ES-I3 (cell line): ENCODE data around the gene KCNA5.

Experiments used
- H3K36me3 ChIP-seq: 2 replicates; pipeline ENCODE4 v1.6.1; 2013; ENCODE audit warnings: mild to moderate bottlenecking, low read length, control low read depth, moderate library complexity; ENCODE audit not compliant: insufficient read depth
- H3K4me1 ChIP-seq: 2 replicates; pipeline ENCODE4 v1.6.1; 2013; ENCODE audit warnings: mild to moderate bottlenecking, control low read depth, low read length; ENCODE audit not compliant: insufficient read depth
- H3K9ac ChIP-seq: 2 replicates; pipeline ENCODE4 v1.6.1; 2013; ENCODE audit warnings: low read depth, mild to moderate bottlenecking, low read length, moderate library complexity
- H3K9me3 ChIP-seq: 2 replicates; pipeline ENCODE4 v1.6.1; 2013; ENCODE audit warnings: mild to moderate bottlenecking, low read length, moderate library complexity; ENCODE audit not compliant: control insufficient read depth, insufficient read depth

Gene KCNA5

GRCh38 chr12:5083955-5084849 lies 40.5 kb downstream of the KCNA5 start:
- Histone ChIP-seq H3K36me3 (no peaks in the 10 kb centered on the region), H3K4me1 (no peaks in the 10 kb centered on the region), H3K9ac (no peak overlapping the region), H3K9me3 (no peaks in the 10 kb centered on the region)

GRCh38 chr12:5085896-5086295 lies 42.2 kb downstream of the KCNA5 start:
- H3K4me1 ChIP-seq, result no peaks in the 10 kb centered on the region

GRCh38 chr12:5087831-5088554 lies 44.3 kb downstream of the KCNA5 start:
- no peaks in the 10 kb centered on the region for H3K36me3 ChIP-seq
- no peaks in the 10 kb centered on the region for H3K9me3 ChIP-seq
- H3K9ac ChIP-seq, result no peak overlapping the region
- no peaks in the 10 kb centered on the region for H3K4me1 ChIP-seq

More at GRCh38 chr12:5085896-5086295, 42.2 kb downstream of the KCNA5 start:
- no peaks in the 10 kb centered on the region for H3K36me3 ChIP-seq
- H3K9me3 ChIP-seq, result no peaks in the 10 kb centered on the region
- H3K9ac ChIP-seq, result no peak overlapping the region

GRCh38 chr12:5088586-5089264 lies 45.0 kb downstream of the KCNA5 start:
- Histone ChIP-seq H3K36me3 (no peaks in the 10 kb centered on the region), H3K4me1 (no peaks in the 10 kb centered on the region), H3K9me3 (no peaks in the 10 kb centered on the region), H3K9ac (no peak overlapping the region)

- Histone ChIP-seq H3K36me3 (no peaks in the 10 kb centered on the region), H3K9me3 (no peaks in the 10 kb centered on the region), H3K4me1 (no peaks in the 10 kb centered on the region), H3K9ac (no peak overlapping the region)
These were observed 50.9 kb downstream of the KCNA5 start for GRCh38 chr12:5094551-5094950.

GRCh38 chr12:5094986-5095385 lies 51.3 kb downstream of the KCNA5 start:
- Histone ChIP-seq H3K36me3 (no peaks in the 10 kb centered on the region), H3K9ac (no peak overlapping the region), H3K4me1 (no peaks in the 10 kb centered on the region), H3K9me3 (no peaks in the 10 kb centered on the region)
